ENCODE data around the gene DMC1. TPM values are rescaled to one million over a fixed set of nuclear protein-coding genes. Genes with fewer than 3 reads are reported as not detected.

The DMC1 gene
- polyA plus RNA-seq, 1 of the 3 experiments (the other 2 are of a cell fraction): not detected

GRCh38 chr22:38569181-38569971 lies 607 bp downstream of the DMC1 start:
- H3K9me3 ChIP-seq: no peaks in the 10 kb centered on the region
- peaks cover 0 to 2% of the 10 kb centered on the region in 2 experiments; a peak in 2 of 4 replicates for H3K4me1 ChIP-seq (ENCODE audit: control insufficient read depth in 1 of 2, insufficient read depth in 2 of 2, low read depth in 1 of 2, low read length in 1 of 2)
- no peaks in the 10 kb centered on the region for H3K27me3 ChIP-seq (ENCODE audit: insufficient read depth)
- DNase-seq: peak; percentile 7
- H3F3A ChIP-seq (replicated peaks; ENCODE audit: insufficient read depth): no peaks in the 10 kb centered on the region
- no peaks in the 10 kb centered on the region for H4K20me1 ChIP-seq (ENCODE audit: insufficient read depth)
- 83% methylated on average over 17 of the region's 32 CpGs for WGBS (ENCODE audit: low lambda C conversion rate)
- ChIA-PET CTCF (no interaction called here), POLR2A (no interaction called here)
- H3K36me3 ChIP-seq (replicated peaks in 1 of 2; ENCODE audit: control insufficient read depth in 1 of 2, insufficient read depth in 2 of 2, low read length in 1 of 2): no peaks in the 10 kb centered on the region
- H3K9ac ChIP-seq: no peak overlapping the region
- no peak overlapping the region for H3K4me3 ChIP-seq (ENCODE audit: low read depth in 2 of 2, low read length in 1 of 2)
- no peak overlapping the region for H3K4me2 ChIP-seq
- H3K79me2 ChIP-seq (ENCODE audit: insufficient read depth): no peaks in the 10 kb centered on the region
- H3K9me2 ChIP-seq: no peaks in the 10 kb centered on the region
- no peak overlapping the region for H3K27ac ChIP-seq (ENCODE audit: low read depth in 2 of 2, low read length in 1 of 2)
- no peak for TF ChIP-seq PBX3 (IDR thresholded peaks at IDR 0.05)
- TF ChIP-seq USF2 (IDR thresholded peaks at IDR 0.05; ENCODE audit: borderline replicate concordance, low read depth, low read length): no peak
- TF ChIP-seq CTCF (IDR thresholded peaks at IDR 0.05): no peak
- no peak for TF ChIP-seq POLR2AphosphoS5 (IDR thresholded peaks at IDR 0.05; ENCODE audit: low read depth, low read length)
- no peak for TF ChIP-seq FOSL2 (IDR thresholded peaks at IDR 0.05; ENCODE audit: borderline replicate concordance, low read depth)
- no peak for TF ChIP-seq EZH2phosphoT487 (IDR thresholded peaks at IDR 0.05; ENCODE audit: borderline replicate concordance, low read depth)
- TF ChIP-seq NRF1 (IDR thresholded peaks at IDR 0.05; ENCODE audit: low read depth, low read length): no peak
- no peak for TF ChIP-seq MXI1 (IDR thresholded peaks at IDR 0.05; ENCODE audit: low read depth, low read length)
- H2AFZ ChIP-seq (ENCODE audit: low read depth): no peak overlapping the region

GRCh38 chr22:38567531-38568285 lies 2.3 kb downstream of the DMC1 start:
- Histone ChIP-seq H3K4me2 (no peak overlapping the region), H3K4me1 (ENCODE audit: control insufficient read depth in 1 of 2, insufficient read depth in 2 of 2, low read depth in 1 of 2, low read length in 1 of 2) (peaks cover 0 to 2% of the 10 kb centered on the region in 2 experiments; a peak in 2 of 4 replicates), H3F3A (replicated peaks; ENCODE audit: insufficient read depth) (no peaks in the 10 kb centered on the region), H3K27ac (ENCODE audit: low read depth in 2 of 2, low read length in 1 of 2) (no peak overlapping the region), H3K4me3 (ENCODE audit: low read depth in 2 of 2, low read length in 1 of 2) (no peak overlapping the region), H3K9me3 (no peaks in the 10 kb centered on the region), H3K9ac (no peak overlapping the region), H4K20me1 (ENCODE audit: insufficient read depth) (no peaks in the 10 kb centered on the region), H3K9me2 (no peaks in the 10 kb centered on the region), H3K79me2 (ENCODE audit: insufficient read depth) (no peaks in the 10 kb centered on the region), H2AFZ (ENCODE audit: low read depth) (no peak overlapping the region), H3K36me3 (replicated peaks in 1 of 2; ENCODE audit: control insufficient read depth in 1 of 2, insufficient read depth in 2 of 2, low read length in 1 of 2) (no peaks in the 10 kb centered on the region), H3K27me3 (ENCODE audit: insufficient read depth) (no peaks in the 10 kb centered on the region)
- WGBS (ENCODE audit: low lambda C conversion rate): 83% methylated on average over 7 of the region's 7 CpGs
- ChIA-PET POLR2A (no interaction called here), CTCF (no interaction called here)
- no peak for DNase-seq
- no peak for TF ChIP-seq JUND (IDR thresholded peaks at IDR 0.05)
- no peak for TF ChIP-seq EP300 (IDR thresholded peaks at IDR 0.05; ENCODE audit: borderline replicate concordance in 1 of 2, low read depth in 1 of 2, low read length in 1 of 2)
- no peak for TF ChIP-seq FOXM1 (IDR thresholded peaks at IDR 0.05; ENCODE audit: low read depth)
- no peak for TF ChIP-seq RCOR1 (IDR thresholded peaks at IDR 0.05; ENCODE audit: low read length)
- no peak for TF ChIP-seq CHD2 (IDR thresholded peaks at IDR 0.05; ENCODE audit: low read length, partially characterized antibody)
- TF ChIP-seq YY1 (IDR thresholded peaks at IDR 0.05; ENCODE audit: low read depth): no peak
- no peak for TF ChIP-seq TEAD4 (IDR thresholded peaks at IDR 0.05; ENCODE audit: borderline replicate concordance, insufficient read depth)
- TF ChIP-seq REST (IDR thresholded peaks at IDR 0.05; ENCODE audit: low read depth, low read length): no peak
- no peak for TF ChIP-seq ELF1 (IDR thresholded peaks at IDR 0.05)
- no peak for TF ChIP-seq FOSL2 (IDR thresholded peaks at IDR 0.05; ENCODE audit: borderline replicate concordance, low read depth)
- no peak for TF ChIP-seq RFX5 (IDR thresholded peaks at IDR 0.05; ENCODE audit: low read length)
- TF ChIP-seq GABPA (IDR thresholded peaks at IDR 0.05; ENCODE audit: low read depth): no peak
- TF ChIP-seq RAD21 (IDR thresholded peaks at IDR 0.05; ENCODE audit: low read length): no peak
